ENCODE measurements around the gene VWA8. TPM values are rescaled to one million over a fixed set of nuclear protein-coding genes. Genes with fewer than 3 reads are reported as not detected.

VWA8 gene
- total and polyA plus RNA-seq, 2 of the 8 experiments (the other 6 are each of a cell fraction or from before 2014, with no cell fraction given): 5.9 to 19.6 TPM

GRCh38 chr13:41520016-41520659, 440.8 kb downstream of the VWA8 start (continued):
- TF ChIP-seq HDAC6 (IDR thresholded peaks at IDR 0.05; ENCODE audit: low read depth, low read length) (no peak), RXRA (IDR thresholded peaks at IDR 0.05; ENCODE audit: insufficient read depth, low read depth, low read length) (no peak), GTF2F1 (IDR thresholded peaks at IDR 0.05; ENCODE audit: borderline replicate concordance, low read depth, low read length) (no peak)

Small RNA genes lying within 50 kb of the gene (microRNA-seq; reads per million reads assigned to microRNA genes)
- 0 reads per million in 2 experiments for gene MIR5006 (ENCODE audit: borderline microRNAs expressed in 2 of 2, borderline number of aligned reads in 2 of 2, borderline replicate concordance in 1 of 2)

Small RNA genes lying within 50 kb of the gene (small RNA-seq; reads per million reads assigned to genes)
- gene RN7SL515P (ENCODE audit: insufficient read depth) (not detected), gene RNU6-74P (ENCODE audit: insufficient read depth) (not detected), gene RPS28P8 (ENCODE audit: insufficient read depth) (not detected)

Other genes starting within 250 kb of the VWA8 start
- 5.8 and 7.9 TPM in 2 replicates for gene DGKH, start 87.5 kb upstream of the VWA8 start, total RNA-seq (2021; fragmentation: NEBNext Ultra II Directional; extraction: Animal tissue kit (Norgen Biotek cat#: 25700))
- gene DGKH, start 87.5 kb upstream of the VWA8 start, polyA plus RNA-seq (2011; rRNA removed): 1.1 and 2.1 TPM in 2 replicates